Right kidney (tissue), 9 donors: Measurements from ENCODE around the gene UTP25.
A peak's percentile ranks its signal among the peaks of the same experiment; 100 is the strongest.
"Not testable (repeated sequence)": the region's sequence is repeated elsewhere in the genome, so short reads cannot be mapped to it uniquely, and the experiment has no call there.

Source experiments
- DNase-seq: peaks from one replicate; pipeline ENCODE4 v3.0.0-alpha.2; 2016
- long read RNA-seq, 8 donors: transcript quantifications; one replicate each; lab custom pipeline, GENCODE V29; 2026

The UTP25 gene
- long read RNA-seq, donor 1, full-length matches to known transcripts = 5 of 5 reads
- long read RNA-seq, donor 1, partial matches to known transcripts = 0 of 5 reads
- long read RNA-seq, donor 1, other reads (novel, unspliced or antisense) = 0 of 5 reads
- long read RNA-seq, donor 2, full-length matches to known transcripts = 1 of 1 reads
- long read RNA-seq, donor 2, partial matches to known transcripts = 0 of 1 reads
- long read RNA-seq, donor 2, other reads (novel, unspliced or antisense) = 0 of 1 reads
- long read RNA-seq, donor 3, full-length matches to known transcripts = 1 of 1 reads
- long read RNA-seq, donor 3, partial matches to known transcripts = 0 of 1 reads
- long read RNA-seq, donor 3, other reads (novel, unspliced or antisense) = 0 of 1 reads
- long read RNA-seq, donor 4 = 0 reads
- long read RNA-seq, donor 5, full-length matches to known transcripts = 4 of 4 reads
- long read RNA-seq, donor 5, partial matches to known transcripts = 0 of 4 reads
- long read RNA-seq, donor 5, other reads (novel, unspliced or antisense) = 0 of 4 reads
- long read RNA-seq, donor 6 = 0 reads
- long read RNA-seq, donor 7, full-length matches to known transcripts = 4 of 4 reads
- long read RNA-seq, donor 7, partial matches to known transcripts = 0 of 4 reads
- long read RNA-seq, donor 7, other reads (novel, unspliced or antisense) = 0 of 4 reads
- long read RNA-seq, donor 8, full-length matches to known transcripts = 1 of 1 reads
- long read RNA-seq, donor 8, partial matches to known transcripts = 0 of 1 reads
- long read RNA-seq, donor 8, other reads (novel, unspliced or antisense) = 0 of 1 reads

GRCh38 chr1:209827384-209828262 is at the start of gene UTP25:
Gene UTP25 (plus strand): TSS chr1:209827972. CDS start chr1:209828064, 92 bp downstream.
- peak; percentile 79 for DNase-seq

- no peak for DNase-seq
Observed at GRCh38 chr1:209778102-209778501, 49.7 kb upstream of the UTP25 start.

DNA sequence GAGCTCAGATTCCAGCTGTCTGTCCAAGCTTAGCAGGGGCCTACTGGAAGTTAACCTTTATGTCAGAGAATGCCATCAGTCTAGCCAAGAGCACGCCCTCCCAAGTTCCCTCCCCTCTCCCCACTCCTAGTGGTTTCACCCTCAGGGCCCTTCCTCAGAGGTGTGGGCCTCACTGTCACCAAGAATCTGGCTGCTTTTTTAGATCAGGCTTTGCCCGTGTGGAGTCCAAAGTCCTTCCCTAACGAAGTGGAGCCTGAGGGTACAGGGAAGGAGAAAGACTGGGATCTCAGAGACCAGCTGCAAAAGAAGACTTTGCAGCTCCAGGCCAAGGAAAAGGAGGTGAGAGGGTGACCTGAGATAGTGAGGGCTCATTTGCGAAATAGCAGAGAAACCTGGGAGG is 47.5 kb upstream of the UTP25 start:
- no peak for DNase-seq

DNA sequence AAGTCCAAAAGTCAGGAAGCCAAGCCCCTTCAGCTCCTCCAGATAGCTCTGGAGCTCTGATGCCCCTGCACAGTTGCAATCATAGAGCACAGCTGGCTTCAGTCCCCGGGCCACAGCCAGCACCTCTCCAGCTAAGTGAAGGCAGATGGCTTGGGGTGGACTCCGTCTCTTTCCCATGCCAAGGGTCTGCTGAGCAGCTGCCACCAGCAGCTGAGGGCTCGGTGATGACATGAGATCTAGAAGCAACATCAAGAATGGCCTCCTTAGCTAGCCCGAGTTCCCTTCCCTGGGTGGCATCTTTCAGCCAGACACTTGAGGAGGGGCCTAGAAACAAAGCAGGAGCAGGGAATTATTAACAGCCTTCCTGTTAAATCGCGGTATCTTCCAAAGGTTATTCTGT is 44.4 kb upstream of the UTP25 start:
- DNase-seq = peak; percentile 10

DNA sequence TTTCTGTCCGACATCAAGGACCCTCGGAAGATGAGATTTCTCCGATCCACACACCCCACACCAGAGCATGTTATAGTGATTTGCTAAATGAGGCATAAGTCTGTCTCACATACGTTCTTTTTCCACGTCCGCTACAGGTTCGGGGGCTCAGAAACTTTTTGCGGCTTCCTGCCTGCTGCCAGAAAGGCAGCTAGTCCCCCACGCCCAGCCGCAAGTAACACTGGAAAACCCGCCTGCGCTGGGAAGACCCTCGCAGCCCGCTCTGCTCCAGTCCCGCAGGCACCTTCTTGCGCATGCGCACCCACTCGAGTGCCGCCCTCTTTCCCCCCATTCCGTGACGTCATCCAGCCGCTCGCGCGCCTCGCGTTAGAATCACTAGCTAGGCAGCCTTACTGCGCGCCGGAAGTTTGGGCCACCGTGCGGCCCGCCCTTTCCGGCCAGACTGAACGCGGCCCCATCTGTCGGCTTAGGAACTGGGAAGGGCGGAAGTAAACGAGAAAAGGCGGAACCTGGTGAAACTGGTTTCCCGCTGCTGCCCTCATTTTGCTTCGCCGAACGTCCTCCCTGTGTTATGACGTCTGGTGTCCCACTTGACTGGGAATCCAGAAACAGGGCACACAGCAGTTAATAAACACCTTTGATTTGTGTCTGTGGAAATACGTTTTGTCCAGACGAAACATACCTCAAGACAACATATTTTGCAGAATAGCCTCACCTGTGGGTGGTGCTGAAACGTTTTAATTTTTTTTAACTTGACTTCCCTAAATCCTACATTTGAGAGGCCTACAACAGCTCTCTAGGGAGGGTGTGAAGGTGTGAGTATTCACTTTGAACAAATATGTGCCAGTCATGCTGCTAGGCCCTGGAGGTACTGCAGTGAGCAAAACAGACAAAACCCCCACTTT is 43.3 kb upstream of the UTP25 start, which contains the start of gene C1orf74:
TSS of gene C1orf74 (minus strand) at position 295 of the 905 bp plus-strand sequence. CDS start 925 bp downstream, outside the sequence.
- DNase-seq = peak; percentile 92

GRCh38 chr1:209785592-209785991 is 42.2 kb upstream of the UTP25 start:
- no peak for DNase-seq

DNA sequence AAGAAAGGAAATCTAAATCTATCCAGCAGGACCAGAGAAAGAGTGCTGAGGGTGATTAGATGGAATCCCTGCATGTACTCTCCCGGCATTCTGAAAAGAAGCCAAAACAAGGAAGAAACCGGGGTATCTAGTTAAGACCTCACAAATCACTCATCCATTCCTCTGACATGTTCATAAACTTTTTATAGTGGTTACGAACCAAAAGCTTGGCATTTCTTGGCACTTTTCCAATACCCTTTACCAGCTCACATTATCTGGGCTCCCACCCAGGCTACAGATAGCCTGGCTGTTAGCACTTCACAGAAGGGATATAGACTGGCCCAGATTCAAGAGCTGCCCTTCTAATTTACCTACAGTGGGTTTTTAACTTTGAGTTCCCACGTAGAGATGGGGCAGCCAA is 41.6 kb upstream of the UTP25 start:
- no peak for DNase-seq

- DNase-seq = no peak
Observed at GRCh38 chr1:209787551-209787950, 40.2 kb upstream of the UTP25 start.

- no peak for DNase-seq
Observed at GRCh38 chr1:209789245-209789644, 38.5 kb upstream of the UTP25 start.

- no peak for DNase-seq
Observed at GRCh38 chr1:209790286-209791193, 37.2 kb upstream of the UTP25 start.

DNA sequence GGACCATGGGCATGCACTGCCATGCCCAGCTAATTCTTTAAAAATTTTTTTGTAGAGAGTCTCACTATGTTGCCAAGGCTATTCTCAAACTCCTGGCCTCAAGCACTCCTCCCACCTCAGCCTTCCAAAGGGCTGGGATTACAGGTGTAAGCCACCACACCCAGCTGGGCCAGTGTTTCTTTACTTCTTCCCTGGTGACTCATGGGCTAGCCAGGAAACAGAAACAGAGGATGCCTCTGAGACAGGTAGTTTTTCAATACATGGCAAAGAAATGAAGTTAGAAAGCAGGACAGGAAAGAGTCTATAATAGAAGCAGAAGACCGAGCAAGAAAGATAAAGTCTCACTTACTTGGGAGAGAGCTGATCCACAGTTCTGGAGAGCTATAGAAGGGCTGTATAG is 35.9 kb upstream of the UTP25 start:
- DNase-seq = no peak

DNA sequence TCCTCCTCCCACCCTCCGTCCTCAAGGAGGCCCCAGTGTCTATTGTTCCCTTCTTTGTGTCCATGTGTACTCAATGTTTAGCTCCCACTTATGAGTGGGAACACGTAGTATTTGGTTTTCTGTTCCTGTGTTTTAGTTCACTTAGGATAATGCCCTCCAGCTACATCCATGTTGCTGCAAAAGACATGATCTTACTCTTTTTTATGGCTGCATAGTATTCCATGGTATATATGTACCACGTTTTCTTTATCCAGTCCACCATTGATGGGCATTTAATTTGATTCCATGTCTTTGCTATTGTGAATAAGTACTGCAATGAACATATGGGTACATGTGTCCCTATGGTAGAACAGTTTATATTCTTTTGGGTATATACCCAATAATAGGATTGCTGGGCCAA is 34.1 kb upstream of the UTP25 start:
- DNase-seq = not testable (repeated sequence)

DNA sequence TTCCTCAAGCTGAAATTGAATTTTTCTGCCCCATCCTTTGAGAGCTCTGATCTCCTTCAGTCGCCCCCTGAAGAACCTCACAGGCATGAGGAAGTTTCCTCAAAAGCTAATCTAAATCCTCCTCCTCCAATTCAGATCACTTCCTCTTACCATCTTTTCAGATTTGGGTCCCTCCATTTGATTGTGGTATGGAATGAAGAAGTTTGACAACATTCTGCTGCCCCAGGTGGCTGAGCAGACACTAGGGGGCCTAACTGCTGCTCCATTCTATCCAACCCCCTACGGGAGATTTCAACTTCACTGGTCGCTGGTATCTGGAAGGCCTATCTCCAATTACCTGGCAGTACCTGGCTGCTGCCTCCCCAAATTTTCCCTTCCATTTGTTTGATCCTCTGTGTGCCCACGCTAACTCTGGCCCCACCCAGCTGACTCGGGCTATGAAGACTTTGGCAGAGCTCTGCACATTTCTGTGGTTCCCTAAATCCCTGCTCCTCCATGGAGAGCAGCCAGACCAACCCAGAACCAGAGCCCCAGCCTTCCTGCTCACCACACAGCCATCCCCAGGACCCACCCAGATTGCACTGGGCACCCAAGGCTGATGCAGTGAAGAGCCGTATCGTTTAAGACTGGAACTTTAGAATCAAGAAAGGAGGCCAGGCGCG is 29.7 kb upstream of the UTP25 start:
- no peak for DNase-seq

- DNase-seq = no peak
Observed at GRCh38 chr1:209800984-209801834, 26.6 kb upstream of the UTP25 start.

GRCh38 chr1:209802117-209802779 is 25.5 kb upstream of the UTP25 start:
- no peak for DNase-seq

DNA sequence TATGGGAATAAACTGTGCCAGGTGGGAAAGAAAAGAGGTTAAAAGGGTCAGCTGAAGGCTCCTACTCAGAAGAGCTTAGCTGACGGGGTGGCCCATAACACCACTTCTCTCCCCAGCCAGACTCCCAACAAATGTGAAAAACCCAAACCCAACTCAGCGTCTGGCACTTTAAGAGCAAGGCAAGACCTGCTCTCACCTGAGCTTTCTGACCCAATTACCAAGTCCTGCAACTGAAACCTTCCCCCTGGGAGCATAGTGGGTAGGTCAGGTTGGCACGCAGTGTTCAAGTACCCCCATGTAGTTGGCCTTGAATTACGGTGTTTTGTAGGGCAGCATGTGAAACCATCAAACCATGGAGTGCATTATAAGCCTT is 25.0 kb upstream of the UTP25 start:
- DNase-seq = no peak

GRCh38 chr1:209803568-209803967 is 24.2 kb upstream of the UTP25 start:
- no peak for DNase-seq

DNA sequence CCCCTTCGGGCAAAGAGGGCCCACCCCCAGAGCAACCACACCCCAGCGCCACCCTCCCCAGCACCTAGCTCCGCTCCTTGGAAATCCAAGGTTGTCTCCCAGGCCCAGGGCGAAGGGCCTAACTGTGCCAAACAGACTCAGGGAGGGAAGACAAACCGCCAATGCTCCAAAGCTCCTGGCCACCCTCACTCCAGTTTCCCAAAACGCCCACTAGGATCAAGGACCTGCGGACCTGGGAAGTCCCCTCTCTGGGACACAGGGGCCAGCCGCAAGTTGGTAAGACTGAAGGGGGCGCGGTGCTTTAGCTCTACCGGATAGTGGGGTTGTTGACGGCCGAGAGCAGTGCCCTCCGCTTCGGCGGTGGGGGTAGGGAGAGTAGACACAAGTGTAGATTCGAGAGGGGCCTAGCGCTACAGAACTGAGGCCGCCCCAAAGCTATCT is 22.4 kb upstream of the UTP25 start:
- no peak for DNase-seq
